GM18868 (cell line): ENCODE measurements around the gene IMPDH1.

Source experiments
- ATAC-seq: cut with Tn5 transposase; IDR thresholded peaks from one replicate; pipeline ENCODE4 v1.9.1; 2021; ENCODE audit warnings: mild to moderate bottlenecking, moderate library complexity; ENCODE audit not compliant: unreplicated experiment

Gene IMPDH1

GRCh38 chr7:128406314-128407232 is 3.2 kb downstream of the IMPDH1 start:
- ATAC-seq, result no peak

GRCh38 chr7:128405471-128406313 is 4.1 kb downstream of the IMPDH1 start:
- no peak for ATAC-seq

DNA sequence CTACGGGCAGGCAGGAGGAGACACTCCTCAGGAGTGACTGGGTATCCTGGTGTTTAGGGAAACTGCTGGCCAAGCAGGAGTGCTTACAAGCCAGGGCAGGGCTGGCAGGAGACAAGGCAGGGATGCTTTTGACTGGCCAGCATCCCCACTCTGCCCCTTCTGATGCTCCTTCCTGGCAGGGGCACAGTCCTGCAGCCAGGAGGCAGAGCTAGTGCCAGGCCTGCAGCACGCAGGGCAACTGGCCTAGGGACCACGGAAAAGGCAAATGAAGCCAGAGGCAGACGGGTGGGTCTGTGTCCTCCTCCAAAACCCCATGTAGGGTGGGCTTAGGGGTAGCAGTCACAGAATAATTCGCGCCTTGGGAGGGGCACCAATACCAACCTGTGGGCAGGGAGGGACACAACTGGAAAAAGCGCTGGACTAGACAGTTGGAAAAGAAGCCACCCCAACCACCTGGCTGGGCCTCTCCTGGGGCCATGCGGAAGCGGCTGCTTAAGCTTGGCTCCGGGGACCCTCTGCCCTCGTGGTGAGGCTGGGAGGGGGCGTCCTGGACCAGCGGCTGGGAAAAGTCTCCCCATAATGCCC is 4.8 kb downstream of the IMPDH1 start:
- ATAC-seq, result no peak

- no peak for ATAC-seq
These were observed 5.6 kb downstream of the IMPDH1 start for GRCh38 chr7:128404143-128404681.

DNA sequence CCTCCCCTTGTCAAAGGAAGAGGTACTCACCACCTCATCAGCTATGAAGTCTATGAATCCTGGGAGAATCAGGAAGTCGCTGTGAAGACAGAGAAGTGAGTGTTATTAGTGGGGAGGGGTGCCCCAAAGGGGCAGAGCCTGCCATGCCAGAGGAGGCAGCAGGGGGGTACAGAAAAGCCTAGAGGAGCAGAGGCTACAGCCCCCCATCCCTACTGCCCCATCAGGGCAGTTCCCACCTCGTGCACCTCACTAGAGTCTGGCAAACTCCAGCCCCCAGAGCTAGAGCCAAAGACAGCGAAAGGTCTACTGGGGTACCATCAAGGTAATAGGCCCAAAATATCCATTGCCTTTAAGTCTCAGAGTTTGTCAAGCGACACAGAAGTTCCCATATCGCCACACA is 6.1 kb downstream of the IMPDH1 start:
- ATAC-seq, result no peak

- ATAC-seq, result no peak
These were observed 7.4 kb downstream of the IMPDH1 start for GRCh38 chr7:128402356-128402755.

- no peak for ATAC-seq
These were observed 9.2 kb downstream of the IMPDH1 start for GRCh38 chr7:128400566-128400965.

- ATAC-seq, result no peak
These were observed 9.8 kb downstream of the IMPDH1 start for GRCh38 chr7:128399991-128400390.

DNA sequence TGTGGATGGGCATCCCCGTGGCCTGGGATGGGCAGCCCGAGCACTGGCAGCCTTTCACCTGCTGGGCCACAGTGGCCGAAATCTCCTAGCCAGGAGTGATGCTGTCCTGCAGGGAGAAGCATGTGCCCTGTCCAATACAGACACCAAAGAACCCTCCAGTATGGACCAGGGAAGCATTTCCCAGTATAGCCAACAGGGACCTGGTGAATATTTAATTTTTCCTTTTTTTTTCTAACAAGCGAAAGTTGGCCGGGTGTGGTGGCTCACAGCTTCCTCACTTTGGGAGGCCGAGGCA is 11.0 kb downstream of the IMPDH1 start:
- ATAC-seq, result no peak

DNA sequence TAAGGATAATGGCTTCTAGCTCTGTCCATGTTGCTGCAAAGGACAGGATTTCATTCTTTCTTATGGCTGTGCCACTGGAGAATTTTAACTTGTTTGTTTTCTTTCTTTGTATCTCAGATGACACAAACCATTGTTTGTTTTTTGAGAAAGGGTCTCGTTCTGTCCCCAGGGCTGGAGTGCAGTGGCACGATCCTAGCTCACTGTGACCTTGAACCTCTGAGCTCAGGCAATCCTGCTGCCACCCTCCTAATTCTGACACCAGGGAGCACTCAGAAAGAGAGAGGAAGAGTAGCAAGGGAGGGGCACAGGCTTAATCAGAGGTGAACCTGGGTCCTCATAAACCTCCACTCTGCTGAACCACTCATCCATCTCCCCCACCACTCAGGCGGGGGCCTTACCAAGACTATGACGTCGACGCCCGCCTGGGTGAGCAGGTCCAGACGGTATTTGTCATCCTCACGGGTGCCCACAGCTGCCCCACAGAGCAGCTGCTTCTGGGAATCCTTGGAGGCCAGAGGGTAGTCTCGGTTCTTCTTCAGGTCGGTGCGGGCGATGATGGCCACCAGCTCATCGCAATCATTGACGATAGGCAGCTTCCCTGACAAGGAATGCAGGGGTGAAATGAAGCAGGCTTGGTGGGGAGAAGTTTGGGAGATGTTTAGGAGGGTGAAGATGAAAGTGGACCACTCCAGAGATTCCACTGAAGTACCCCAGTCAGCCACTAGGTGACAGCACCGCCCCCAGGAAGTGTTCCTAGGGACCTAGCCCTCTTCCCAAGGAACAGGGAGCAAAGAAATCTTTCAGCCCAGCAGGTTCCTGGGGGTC is 11.6 kb downstream of the IMPDH1 start:
- ATAC-seq, result no peak

GRCh38 chr7:128396357-128396756 is 13.4 kb downstream of the IMPDH1 start:
- ATAC-seq, result no peak

GRCh38 chr7:128395748-128396147 is 14.0 kb downstream of the IMPDH1 start:
- no peak for ATAC-seq

DNA sequence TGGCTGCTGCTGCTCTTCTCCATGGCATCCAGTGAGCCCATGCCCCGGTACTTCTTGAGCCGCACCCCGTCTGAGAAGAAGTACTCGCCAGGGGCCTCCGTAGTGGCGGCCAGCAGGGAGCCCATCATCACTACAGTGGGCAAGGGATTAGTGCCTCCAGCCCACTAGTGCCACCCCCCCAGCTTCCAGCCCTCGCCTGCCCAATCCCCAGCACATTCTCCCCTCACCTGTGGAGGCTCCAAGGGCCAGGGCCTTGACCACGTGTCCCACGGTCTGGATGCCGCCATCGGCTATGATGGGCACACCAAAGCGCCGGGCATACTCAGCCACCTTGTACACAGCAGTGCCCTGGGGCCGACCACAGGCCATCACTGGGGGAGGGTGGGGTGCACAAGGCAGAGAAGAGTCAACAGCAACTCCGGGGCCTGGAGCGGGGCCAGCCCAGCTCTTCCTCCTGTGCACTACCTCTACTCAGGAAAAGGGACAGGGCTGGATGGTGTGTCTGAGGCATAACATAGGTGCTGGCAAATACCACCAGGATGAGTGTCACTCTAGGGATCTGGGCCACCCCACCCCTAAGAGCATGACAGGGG is 14.8 kb downstream of the IMPDH1 start:
- ATAC-seq, result no peak

DNA sequence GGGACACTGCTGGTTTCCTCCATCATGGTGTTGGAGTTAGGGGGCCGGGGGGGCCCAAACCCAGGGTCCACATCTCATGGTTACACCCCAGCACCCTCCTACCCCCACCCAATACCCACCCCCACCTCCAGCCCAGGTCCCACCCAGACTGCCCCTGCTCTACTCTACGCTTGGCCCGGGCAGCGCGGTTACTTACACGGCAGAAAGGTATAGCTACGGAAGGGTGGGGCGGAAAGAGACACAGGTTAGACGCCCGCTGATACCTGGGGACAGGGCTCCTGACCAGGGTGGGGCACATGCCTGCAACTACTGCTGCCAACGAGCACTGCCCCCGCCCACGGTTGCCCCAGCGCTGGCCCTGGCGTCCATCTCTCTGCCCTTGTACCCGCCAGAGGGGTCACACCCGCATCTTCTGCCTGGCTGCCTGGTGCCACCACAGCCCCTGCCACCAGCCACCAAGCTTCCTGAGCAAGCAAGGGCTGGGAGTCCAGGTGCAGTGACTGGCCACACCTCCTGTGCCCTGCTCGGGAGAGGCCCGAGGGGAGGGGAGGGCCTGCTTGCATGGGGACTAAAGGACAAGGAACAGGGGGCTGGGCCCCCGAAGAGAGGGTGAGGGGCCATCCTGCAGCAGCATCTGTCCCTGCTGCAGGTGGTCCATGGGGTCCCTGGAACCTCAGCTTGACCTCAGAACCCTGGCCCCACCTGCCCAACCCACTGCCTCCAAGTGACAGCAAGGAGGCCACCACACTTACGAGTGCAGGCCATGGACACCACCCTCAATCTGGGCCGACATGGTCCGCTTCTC is 16.1 kb downstream of the IMPDH1 start:
- ATAC-seq, result no peak

DNA sequence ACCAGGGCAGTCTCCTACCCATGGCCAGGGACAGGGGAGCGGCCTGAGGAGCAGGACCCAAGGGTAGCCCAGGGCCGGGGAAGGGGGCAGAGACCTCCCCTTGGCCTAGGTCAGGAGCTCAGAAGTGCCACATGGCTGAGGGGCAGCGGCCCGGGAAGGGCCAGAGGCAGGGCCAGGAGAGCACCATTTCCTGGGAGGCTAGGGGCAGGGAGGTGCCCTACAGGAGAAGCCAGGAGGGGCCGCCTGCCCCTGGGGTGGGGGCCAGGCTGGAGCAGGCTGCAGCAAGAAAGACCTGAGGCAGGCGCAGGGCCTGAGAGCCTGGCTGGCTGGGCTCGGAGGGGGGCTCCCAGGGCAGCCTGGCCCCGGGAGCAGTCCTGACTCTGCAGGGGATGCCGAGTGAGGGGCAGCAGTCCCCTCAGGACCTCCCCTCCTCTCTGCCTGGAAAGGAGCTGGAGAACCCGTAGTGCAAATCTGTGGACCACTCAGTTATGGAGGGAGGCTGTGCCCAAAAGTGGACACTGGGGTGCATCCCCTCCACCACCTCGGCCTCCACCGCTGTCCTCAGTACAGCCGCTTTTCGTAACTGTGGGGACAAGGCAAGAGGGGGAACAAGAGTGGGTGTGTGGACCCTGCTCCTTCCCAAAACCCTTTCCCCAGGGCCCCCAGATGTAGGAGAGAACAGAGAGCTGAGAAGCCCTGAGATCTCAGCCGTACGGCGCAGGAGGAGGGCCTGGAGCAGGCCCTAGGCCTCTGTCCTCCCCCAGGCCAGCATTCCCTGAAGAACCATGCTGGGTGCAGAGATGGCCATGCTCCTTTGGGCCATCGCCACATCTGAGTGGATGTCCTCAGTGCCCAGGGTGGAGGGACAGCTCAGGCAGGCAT is 17.1 kb downstream of the IMPDH1 start:
- ATAC-seq, result no peak

DNA sequence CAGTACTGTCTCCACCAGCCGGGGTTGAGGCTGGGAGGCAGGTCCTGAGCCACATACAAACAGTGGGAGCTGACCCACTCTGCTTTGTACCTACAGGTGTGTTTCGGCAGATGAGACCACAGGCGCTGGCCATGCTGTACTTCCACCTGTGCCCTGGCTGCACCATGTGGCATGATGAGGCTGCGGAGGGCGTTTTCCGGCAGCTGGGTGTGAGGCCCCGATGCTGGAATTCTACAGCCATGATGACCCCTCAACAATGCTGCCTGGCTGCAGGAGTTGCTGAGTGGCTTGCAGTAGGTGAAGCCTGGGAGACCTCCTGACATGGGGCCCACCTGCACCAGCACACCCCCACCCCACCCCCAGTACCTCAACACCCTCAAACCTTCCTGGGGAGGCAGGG is 18.0 kb downstream of the IMPDH1 start:
- ATAC-seq, result no peak

DNA sequence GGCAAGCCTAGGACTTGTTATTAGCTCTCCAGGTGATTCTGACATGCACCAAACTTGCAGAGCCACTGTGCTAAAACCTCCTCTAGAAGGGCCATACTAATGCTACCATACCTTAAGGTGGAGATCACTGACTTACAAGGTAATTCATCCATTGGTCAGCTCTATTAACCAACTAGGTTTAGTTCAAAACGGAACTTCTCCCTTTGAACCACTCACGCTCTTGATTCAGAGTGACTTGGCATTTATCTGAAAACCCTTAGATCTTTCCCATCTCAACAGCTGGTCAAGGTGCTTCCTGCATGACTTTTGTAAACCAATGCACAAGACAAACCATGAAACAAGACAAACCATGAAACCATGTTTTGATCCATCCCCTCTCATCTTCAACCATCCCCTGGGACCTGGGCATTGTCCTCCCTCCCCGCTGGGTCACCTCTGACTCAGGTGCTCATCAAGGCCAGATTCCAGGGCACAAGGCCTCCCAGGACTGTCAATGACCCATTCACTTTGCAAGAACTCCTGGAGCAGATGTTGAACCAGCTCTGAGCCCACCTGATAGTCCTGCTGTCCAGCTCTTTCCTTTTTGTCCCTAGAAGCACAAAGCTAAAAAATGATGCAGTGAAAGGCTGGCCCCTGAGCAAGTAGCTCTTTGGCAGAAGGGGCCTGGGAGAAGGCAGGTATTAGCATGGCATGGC is 18.8 kb downstream of the IMPDH1 start:
- ATAC-seq, result no peak
